Smooth muscle cell of the pulmonary artery (primary cell): Measurements from ENCODE around the gene SLC35D3. TPM values are rescaled to one million over a fixed set of nuclear protein-coding genes. Genes with fewer than 3 reads are reported as not detected.

ENCODE experiments used
- total RNA-seq: library from RNA; depleted of rRNA; stranded (reverse); fragments of >200 nt; gene quantifications from 2 replicates; pipeline ENCODE4 v1.2.3, GENCODE V29; 2014

Gene SLC35D3, protein sequence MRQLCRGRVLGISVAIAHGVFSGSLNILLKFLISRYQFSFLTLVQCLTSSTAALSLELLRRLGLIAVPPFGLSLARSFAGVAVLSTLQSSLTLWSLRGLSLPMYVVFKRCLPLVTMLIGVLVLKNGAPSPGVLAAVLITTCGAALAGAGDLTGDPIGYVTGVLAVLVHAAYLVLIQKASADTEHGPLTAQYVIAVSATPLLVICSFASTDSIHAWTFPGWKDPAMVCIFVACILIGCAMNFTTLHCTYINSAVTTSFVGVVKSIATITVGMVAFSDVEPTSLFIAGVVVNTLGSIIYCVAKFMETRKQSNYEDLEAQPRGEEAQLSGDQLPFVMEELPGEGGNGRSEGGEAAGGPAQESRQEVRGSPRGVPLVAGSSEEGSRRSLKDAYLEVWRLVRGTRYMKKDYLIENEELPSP
- not detected in 2 replicates for total RNA-seq

DNA sequence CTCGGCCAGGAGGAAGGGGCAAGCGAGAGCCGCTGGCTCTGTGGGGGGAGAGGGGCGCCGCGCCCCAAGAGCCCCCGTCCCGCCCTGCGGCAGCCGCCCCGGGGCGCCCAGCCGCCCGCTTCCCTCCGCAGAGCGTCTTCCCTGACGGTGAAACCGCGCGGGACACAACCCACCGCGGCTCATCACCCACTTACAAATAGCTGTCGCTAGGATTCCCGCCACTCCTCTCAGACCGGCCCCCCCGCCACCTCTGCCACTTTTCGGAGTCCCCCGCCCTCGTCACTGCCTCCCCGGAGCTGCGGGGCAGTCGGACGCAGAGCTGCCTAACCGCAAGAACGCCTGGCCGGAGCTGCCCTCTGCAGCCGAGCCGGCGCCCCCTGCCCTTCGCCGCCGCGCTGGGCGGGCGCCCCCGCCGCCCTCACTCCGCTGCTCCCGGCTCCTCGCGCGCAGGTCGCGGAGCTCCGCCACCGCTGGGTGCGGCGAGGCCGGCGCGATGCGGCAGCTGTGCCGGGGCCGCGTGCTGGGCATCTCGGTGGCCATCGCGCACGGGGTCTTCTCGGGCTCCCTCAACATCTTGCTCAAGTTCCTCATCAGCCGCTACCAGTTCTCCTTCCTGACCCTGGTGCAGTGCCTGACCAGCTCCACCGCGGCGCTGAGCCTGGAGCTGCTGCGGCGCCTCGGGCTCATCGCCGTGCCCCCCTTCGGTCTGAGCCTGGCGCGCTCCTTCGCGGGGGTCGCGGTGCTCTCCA, at the start of gene SLC35D3:
Gene SLC35D3 (plus strand): TSS at position 366 of the 749 bp plus-strand sequence. CDS start 128 bp downstream, at position 494.

Other genes with a start within 250 kb of the SLC35D3 start
- 21.6 and 30.8 TPM in 2 replicates for gene MAP3K5, start 129.8 kb upstream of the SLC35D3 start, total RNA-seq
- gene PEX7, start 99.7 kb upstream of the SLC35D3 start, total RNA-seq, result 13.1 and 13.3 TPM in 2 replicates
- 0.07 and 0.20 TPM in 2 replicates for gene IL20RA, start 122.7 kb downstream of the SLC35D3 start, total RNA-seq